PC-3 (cell line): Measurements from ENCODE around the gene TNFRSF1B. TPM values are rescaled to one million over a fixed set of nuclear protein-coding genes. Genes with fewer than 3 reads are reported as not detected.

Source experiments
- ATAC-seq: fragments of 200-7000 bp; cut with Tn5 transposase; 2 replicates; pipeline ENCODE4 v1.9.1; 2020; ENCODE audit warnings: mild to moderate bottlenecking, moderate library complexity
- BruUV-seq: library from RNA; stranded (reverse); fragments of 400-500 nt; replicated peaks from 2 replicates; lab custom pipeline; 2021; lab: Mats Ljungman, UMichigan
- CTCF ChIA-PET: fragments of 300-600 bp; sonication (Branson Sonifier 250); formaldehyde crosslinking; loops from one replicate; lab custom pipeline; 2022; ENCODE audit warnings: antibody characterized with exemption; lab: Charles Lee
- POLR2A ChIA-PET: fragments of 300-600 bp; sonication (Branson Sonifier 250); formaldehyde crosslinking; loops from one replicate; lab custom pipeline; 2022; ENCODE audit warnings: antibody characterized with exemption; ENCODE audit not compliant: unreplicated experiment; lab: Charles Lee
- DNase-seq: peaks from one replicate; pipeline ENCODE4 v3.0.0-alpha.2; 2015
- H2AFZ ChIP-seq: fragments of 300-600 bp; sonication (generic); 2 replicates; pipeline ENCODE4 v1.6.0; 2016; ENCODE audit warnings: antibody characterized with exemption, low read length
- H3F3A ChIP-seq: fragments of 300-600 bp; sonication (generic); one replicate; pipeline ENCODE4 v1.6.0; 2017; ENCODE audit warnings: antibody characterized with exemption, low read length, control low read depth, mild to moderate bottlenecking; ENCODE audit not compliant: unreplicated experiment
- H3K27ac ChIP-seq: fragments of 300-600 bp; sonication (generic); 2 replicates; pipeline ENCODE4 v1.5.1; 2016; ENCODE audit warnings: mild to moderate bottlenecking, low read length
- H3K27me3 ChIP-seq: fragments of 300-600 bp; sonication (generic); 2 replicates; pipeline ENCODE4 v1.6.1; 2016; ENCODE audit warnings: low read length, mixed read lengths
- H3K36me3 ChIP-seq: fragments of 300-600 bp; sonication (generic); 2 replicates; pipeline ENCODE4 v1.6.1; 2016; ENCODE audit warnings: low read depth, mixed run types, low read length, mixed read lengths
- H3K4me1 ChIP-seq: fragments of 300-600 bp; sonication (generic); 2 replicates; pipeline ENCODE4 v1.5.1; 2016; ENCODE audit warnings: low read length; ENCODE audit not compliant: insufficient read depth
- H3K4me2 ChIP-seq: fragments of 300-600 bp; sonication (generic); 2 replicates; pipeline ENCODE4 v1.6.0; 2016; ENCODE audit warnings: low read length
- H3K4me3 ChIP-seq: fragments of 300-600 bp; sonication (generic); 2 replicates; pipeline ENCODE4 v1.5.1; 2016; ENCODE audit warnings: mild to moderate bottlenecking, low read length, mixed read lengths
- H3K79me2 ChIP-seq: fragments of 300-600 bp; sonication (generic); 2 replicates; pipeline ENCODE4 v1.6.1; 2017; ENCODE audit warnings: low read length, mixed read lengths
- H3K9ac ChIP-seq: fragments of 300-600 bp; sonication (generic); 2 replicates; pipeline ENCODE4 v1.6.0; 2016; ENCODE audit warnings: mild to moderate bottlenecking, low read length
- H3K9me2 ChIP-seq: fragments of 300-600 bp; sonication (generic); replicated peaks from 2 replicates; pipeline ENCODE4 v1.6.1; 2016; ENCODE audit warnings: mixed run types, low read length, mixed read lengths
- H3K9me3 ChIP-seq: fragments of 300-600 bp; sonication (generic); 2 replicates; pipeline ENCODE4 v1.6.1; 2016; ENCODE audit warnings: low read length, mixed read lengths
- H4K20me1 ChIP-seq: fragments of 300-600 bp; sonication (generic); 2 replicates; pipeline ENCODE4 v1.6.1; 2016; ENCODE audit warnings: low read length, mixed read lengths
- CTCF ChIP-seq: fragments of 300-600 bp; sonication (generic); conservative IDR thresholded peaks from 2 replicates; pipeline ENCODE4 v1.5.1; 2017; ENCODE audit warnings: antibody characterized with exemption, low read depth, mild to moderate bottlenecking, low read length
- EZH2 ChIP-seq: fragments of 300-600 bp; sonication (generic); IDR thresholded peaks from one replicate; pipeline ENCODE4 v1.6.1; 2017; ENCODE audit warnings: antibody characterized with exemption, mild to moderate bottlenecking, low read length; ENCODE audit not compliant: unreplicated experiment
- EZH2phosphoT487 ChIP-seq: fragments of 300-600 bp; sonication (generic); IDR thresholded peaks from 2 replicates; pipeline ENCODE4 v1.6.1; 2018; ENCODE audit warnings: mild to moderate bottlenecking, antibody characterized with exemption, low read length, borderline replicate concordance
- intact Hi-C: fragments of 100-400 bp; cut with micrococcal nuclease; formaldehyde crosslinking; loops from 2 replicates; pipeline ENCODE4 v1.9.0; 2023
- total RNA-seq: library from RNA; depleted of rRNA; stranded (reverse); fragments of >200 nt; gene quantifications from 2 replicates; pipeline ENCODE4 v1.2.3, GENCODE V29; 2014

Gene TNFRSF1B
- total RNA-seq, 1 experiment from 2014 or later = 1.3 TPM

- Histone ChIP-seq H4K20me1 (no peaks in the 10 kb centered on the region), H3K4me3 (peak overlapping the region; percentile 100), H3K36me3 (peaks cover 6% of the 10 kb centered on the region; the same call in 1 of the 2 replicates), H3K27me3 (no peaks in the 10 kb centered on the region), H2AFZ (peak overlapping the region; percentile 63), H3K9me2 (no peaks in the 10 kb centered on the region), H3K9me3 (no peaks in the 10 kb centered on the region), H3K4me1 (peaks cover 18% of the 10 kb centered on the region), H3K9ac (peak overlapping the region; percentile 91), H3K79me2 (peaks cover 46% of the 10 kb centered on the region), H3K4me2 (peak overlapping the region; percentile 98), H3K27ac (peak overlapping the region; percentile 15; the same call in 1 of the 2 replicates), H3F3A (peaks cover 5% of the 10 kb centered on the region)
- intact Hi-C loops = no loop called here
- DNase-seq (peak; percentile 28), ATAC-seq (peak; percentile 18)
- ChIA-PET CTCF (interaction anchor here (0.7 kb wide), 1 partner anchor 212 kb away, joined by 3 read pairs; the partner anchor contains the start of gene MIIP), POLR2A (no interaction called here)
- BruUV-seq = TSS peak; percentile 36
- TF ChIP-seq EZH2phosphoT487 (no peak), EZH2 (no peak), CTCF (no peak)
Measured at GRCh38 chr1:12231276-12231595, 64.4 kb downstream of the TNFRSF1B start.

- no peaks in the 10 kb centered on the region for H3K9me3 ChIP-seq
- ChIA-PET CTCF (no interaction called here), POLR2A (no interaction called here)
- no TSS peak for BruUV-seq
- peaks cover 6% of the 10 kb centered on the region; the same call in 1 of the 2 replicates for H3K36me3 ChIP-seq
- ATAC-seq = peak; percentile 42
- H3F3A ChIP-seq = peaks cover 5% of the 10 kb centered on the region
- DNase-seq = peak; percentile 78
- H3K79me2 ChIP-seq = peaks cover 46% of the 10 kb centered on the region
- intact Hi-C loops = no loop called here
- no peak overlapping the region for H3K9ac ChIP-seq
- peak overlapping the region; percentile 98; the same call in 1 of the 2 replicates for H3K4me2 ChIP-seq
- H3K9me2 ChIP-seq = no peaks in the 10 kb centered on the region
- H4K20me1 ChIP-seq = no peaks in the 10 kb centered on the region
- no peak for TF ChIP-seq EZH2
- no peak for TF ChIP-seq EZH2phosphoT487
- no peak for TF ChIP-seq CTCF
- no peak overlapping the region; the same call in 1 of the 2 replicates for H3K27ac ChIP-seq
- peaks cover 18% of the 10 kb centered on the region for H3K4me1 ChIP-seq
- H2AFZ ChIP-seq = no peak overlapping the region
- H3K4me3 ChIP-seq = no peak overlapping the region
- no peaks in the 10 kb centered on the region for H3K27me3 ChIP-seq
Measured at GRCh38 chr1:12232221-12232620, 65.4 kb downstream of the TNFRSF1B start.

GRCh38 chr1:12244078-12244477, 77.3 kb downstream of the TNFRSF1B start:
- DNase-seq (peak; percentile 37), ATAC-seq (no peak)
- peaks cover 36% of the 10 kb centered on the region for H3K36me3 ChIP-seq
- no peak overlapping the region for H2AFZ ChIP-seq
- no peaks in the 10 kb centered on the region for H3F3A ChIP-seq
- no peak overlapping the region for H3K4me2 ChIP-seq
- H3K79me2 ChIP-seq = no peaks in the 10 kb centered on the region
- no peak overlapping the region for H3K4me3 ChIP-seq
- intact Hi-C loops = no loop called here
- no peaks in the 10 kb centered on the region for H3K9me3 ChIP-seq
- H3K27ac ChIP-seq = no peak overlapping the region
- no TSS peak for BruUV-seq
- TF ChIP-seq CTCF = peak; percentile 56
- no peak for TF ChIP-seq EZH2
- H3K27me3 ChIP-seq = no peaks in the 10 kb centered on the region
- H4K20me1 ChIP-seq = no peaks in the 10 kb centered on the region
- ChIA-PET POLR2A (no interaction called here), CTCF (interaction anchor here (0.6 kb wide), 1 partner anchor 102 kb away, joined by 4 read pairs; no protein-coding TSS in a partner anchor)
- H3K9ac ChIP-seq = no peak overlapping the region
- H3K4me1 ChIP-seq = peaks cover 34% of the 10 kb centered on the region
- no peaks in the 10 kb centered on the region for H3K9me2 ChIP-seq
